NCI-H526 (cell line): Measurements from ENCODE around the gene SLC66A2.
A peak's percentile ranks its signal among the peaks of the same experiment; 100 is the strongest.

Source experiments
- DNase-seq, 2 experiments: peaks; one replicate each; lab custom pipeline; 2025; lab: John Stamatoyannopoulos, UW

Gene SLC66A2

DNA sequence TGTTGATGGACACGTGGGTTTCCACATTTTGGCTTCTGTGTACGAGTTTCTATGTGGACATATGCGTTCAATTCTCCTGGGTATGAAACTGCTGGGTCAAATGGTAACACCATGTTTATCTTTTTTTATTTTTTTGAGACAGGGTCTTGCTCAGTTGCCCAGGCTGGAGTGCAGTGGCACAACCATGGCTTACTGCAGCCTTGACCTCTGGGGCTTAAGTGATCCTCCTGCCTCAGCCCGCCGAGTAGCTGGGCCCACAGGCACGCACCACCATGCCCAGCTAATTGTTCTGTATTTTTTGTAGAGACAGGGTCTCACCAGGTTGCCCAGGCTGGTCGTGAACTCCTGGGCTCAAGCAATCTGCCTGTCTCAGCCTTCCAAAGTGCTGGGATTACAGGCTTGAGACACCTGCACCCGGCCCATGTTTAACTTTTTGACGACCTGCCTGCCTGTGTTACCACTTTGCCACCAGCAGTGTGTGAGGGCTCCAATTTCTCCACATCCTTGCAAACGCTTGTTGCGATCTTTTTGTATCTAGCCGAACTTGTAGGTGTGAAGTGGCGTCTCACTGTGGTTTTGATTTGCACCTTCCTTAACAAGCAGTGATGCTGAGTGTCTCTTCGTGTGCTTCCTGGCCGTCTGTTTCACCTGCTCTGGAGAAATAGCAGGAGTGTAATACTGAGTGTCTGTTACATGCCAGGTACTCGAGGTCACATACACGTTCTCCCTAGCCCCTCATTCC is 19.9 kb upstream of the SLC66A2 start:
- DNase-seq: no peak

DNA sequence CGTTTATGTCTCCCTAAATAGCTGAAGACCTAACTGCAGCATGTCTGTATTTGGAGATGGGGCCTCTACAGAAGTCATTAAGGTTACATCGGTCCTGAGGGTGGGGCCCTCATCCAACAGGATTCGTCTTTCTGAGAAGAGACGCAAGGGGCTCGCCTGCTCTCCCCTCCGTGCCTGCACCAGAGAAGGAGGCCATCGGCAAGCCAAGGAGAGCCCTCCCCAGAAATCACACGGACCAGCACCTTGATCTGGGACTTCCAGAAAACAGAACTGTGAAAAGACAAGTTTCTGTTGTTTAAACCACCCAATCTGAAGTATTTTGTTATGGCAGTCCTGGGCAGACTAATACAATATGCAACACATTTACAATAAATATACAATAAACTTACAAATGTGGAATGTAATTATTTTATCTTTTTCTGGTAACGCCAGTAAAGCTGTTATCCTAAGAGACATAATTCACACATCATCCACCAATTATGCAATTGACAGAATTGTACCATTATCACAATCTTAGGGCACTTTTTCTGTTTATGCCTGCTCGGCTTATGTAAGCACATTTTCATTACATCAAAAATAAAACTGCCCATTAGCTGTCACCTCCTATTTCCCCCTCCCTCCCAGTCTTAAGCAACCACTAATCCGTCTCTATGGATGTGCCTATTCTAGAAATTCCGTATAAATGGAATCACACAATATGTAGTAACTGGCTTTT is 19.1 kb upstream of the SLC66A2 start:
- DNase-seq: no peak

DNA sequence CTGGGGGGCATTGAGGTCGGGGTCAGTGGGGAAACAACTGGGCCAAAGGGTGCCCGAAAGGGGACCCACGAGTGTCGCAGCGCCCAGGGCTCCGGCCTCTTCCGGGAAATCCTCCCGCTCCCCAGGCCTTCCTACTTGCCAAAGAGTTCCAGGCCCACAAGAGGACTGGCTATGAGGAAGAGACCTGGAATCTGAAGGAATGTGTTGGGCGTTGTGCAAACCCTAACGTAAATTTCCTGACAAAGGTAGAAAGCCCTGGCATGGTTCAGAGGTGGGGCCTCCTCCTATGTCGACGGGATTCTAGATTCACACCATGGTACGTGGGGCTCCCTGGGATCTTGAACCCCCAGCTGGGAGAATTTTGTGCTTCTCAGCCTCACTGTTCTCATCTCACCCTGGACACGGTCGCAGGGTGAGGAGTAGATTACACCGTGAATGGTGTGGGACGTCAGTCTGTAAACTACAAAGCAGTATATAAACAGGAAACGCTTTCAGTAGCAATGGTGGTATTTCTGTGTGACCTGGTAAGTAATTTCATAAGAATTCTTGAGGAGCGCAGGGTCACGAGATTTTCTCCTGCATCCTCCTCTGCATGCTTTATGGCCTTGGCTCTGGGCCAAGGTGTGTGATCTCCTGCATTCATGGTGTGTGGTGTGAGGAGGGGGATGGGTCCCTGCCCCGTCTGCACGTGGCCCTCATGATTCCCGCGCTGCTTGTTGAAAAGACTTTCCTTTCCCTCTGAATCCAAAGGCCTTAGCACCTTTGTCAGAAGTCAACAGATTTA is 13.9 kb upstream of the SLC66A2 start:
- DNase-seq: peak; percentile 22 to 70

DNA sequence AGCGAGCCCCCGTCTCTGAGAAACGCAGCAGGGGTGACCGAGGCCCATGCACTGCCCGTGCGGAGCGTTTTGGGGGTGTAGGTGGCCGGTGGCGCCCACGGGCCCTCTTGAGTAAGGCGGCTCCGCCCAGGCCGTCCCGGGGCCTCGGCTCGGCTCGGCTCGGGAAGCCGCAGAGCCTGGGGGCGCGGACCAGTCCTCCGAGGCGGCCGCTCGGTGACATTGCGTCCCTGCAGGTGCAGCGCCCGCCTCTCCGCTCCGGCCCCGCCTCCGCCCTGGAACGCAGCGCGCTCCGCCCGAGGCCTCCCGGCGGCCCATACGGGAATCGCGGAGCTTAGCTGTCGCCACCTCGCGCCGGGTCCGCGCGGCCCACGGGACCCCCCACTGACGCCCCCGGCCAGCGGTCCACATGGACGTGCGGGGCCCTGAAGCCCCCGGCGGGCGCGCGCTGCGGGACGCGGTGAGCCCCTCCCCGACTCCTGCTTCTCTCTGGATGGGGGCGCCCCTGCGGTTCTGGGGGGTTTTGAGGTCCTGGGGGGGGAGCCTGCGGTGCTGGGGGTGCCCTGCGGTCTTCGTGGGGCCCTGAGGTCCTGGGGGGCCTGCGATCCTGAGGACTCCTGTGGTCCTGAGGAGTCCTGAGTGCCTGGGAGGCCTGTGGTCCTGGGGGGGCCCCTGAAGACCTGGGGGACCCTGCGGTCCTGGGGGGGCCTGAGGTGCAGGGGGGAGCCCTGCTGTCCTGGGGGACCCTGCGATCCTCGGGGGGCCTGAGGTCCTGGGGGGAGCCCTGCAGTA is 13.1 kb upstream of the SLC66A2 start, which contains the start of gene HSBP1L1:
Gene HSBP1L1 (plus strand): TSS at position 314 of the 789 bp plus-strand sequence. CDS start 93 bp downstream, at position 407.
- peak; percentile 24 to 87 for DNase-seq

DNA sequence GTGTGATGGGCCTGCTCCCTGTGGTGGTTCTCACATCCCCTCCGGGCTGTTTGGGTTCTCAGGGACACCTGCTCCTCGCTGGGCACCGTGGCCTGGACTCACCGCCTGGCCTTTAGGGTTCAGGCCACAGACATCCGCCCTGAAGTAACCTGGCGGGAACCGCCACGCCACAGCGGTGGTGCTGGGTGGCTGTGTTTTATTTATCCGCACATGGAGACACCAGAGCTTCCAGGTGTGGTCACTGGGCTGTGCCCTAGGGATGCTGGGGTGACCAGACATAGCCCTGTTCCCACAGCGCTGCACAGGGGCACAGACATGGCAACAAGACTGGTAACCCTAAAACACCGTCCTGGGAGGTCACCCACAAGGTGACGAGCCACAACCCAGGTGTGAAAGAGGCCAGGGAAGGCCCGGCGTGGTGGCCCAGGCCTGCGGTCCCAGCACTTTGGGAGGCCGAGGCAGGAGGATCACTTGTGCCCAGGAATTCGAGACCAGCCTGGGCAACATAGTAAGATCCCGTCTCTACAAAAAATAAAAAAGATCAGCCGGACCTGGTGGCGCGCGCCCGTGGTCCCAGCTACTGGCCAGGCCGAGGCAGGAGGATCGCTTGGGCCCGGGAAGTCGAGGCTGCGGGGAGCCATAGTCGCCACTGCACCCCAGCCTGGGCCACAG is 12.3 kb upstream of the SLC66A2 start:
- DNase-seq: no peak

DNA sequence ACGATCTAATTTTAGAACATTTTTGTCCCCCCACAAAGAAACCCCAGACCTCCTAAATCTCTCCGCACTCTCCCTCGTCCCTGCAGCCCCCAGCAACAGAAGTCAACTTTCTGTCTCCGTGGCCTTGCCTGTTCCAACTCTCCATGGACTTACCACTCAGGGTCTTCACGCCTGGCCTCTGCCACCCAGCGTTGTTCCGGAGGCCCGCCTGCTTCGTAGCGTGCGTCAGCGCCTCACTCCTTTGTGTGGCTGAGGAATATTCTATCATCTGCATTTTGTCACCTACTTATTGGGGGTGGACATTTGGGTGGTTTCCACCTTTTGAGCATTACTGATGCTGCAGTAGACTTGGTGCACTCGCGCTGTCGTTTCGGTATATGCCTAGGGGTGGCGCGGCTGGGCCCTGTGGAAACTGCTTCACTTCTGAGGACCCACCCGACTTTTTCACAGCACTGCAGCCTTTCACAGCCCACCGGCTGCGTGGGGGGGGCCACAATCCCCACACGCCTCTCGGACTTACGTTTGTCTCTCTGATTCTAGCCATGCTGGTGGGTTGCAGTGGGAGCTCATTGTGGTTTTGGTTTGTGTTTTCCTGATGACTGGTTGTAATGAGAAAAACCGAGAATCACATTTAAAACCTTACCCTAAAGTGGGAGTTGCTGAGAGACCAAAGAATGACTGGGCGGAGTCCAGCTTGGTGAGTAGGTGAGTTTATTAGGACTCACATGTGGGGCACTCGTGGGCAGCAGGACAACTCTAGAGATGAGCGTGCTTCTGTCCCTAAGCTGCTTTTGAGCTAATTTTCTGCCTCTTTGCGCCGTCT is 11.6 kb upstream of the SLC66A2 start:
- no peak for DNase-seq

DNA sequence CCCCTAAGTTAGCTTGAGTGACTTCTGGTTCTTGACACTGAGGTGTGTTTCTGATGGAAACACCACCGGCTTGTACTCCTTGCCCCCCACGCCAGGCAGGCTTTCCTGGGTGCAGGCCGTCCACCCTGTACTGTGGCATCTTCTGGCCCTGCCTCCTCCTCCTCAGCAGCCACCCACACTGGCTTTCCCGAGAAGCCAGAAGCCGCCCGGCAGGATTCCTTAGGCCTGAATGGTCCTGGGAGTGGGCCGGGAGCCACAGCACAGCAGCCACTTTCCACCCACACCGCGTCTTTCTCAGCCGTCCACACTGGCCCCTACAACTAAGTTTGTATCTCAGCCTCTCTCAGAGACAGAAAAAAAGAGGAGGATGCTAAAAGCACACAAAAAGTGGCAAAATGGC is 10.9 kb upstream of the SLC66A2 start:
- no peak for DNase-seq

DNA sequence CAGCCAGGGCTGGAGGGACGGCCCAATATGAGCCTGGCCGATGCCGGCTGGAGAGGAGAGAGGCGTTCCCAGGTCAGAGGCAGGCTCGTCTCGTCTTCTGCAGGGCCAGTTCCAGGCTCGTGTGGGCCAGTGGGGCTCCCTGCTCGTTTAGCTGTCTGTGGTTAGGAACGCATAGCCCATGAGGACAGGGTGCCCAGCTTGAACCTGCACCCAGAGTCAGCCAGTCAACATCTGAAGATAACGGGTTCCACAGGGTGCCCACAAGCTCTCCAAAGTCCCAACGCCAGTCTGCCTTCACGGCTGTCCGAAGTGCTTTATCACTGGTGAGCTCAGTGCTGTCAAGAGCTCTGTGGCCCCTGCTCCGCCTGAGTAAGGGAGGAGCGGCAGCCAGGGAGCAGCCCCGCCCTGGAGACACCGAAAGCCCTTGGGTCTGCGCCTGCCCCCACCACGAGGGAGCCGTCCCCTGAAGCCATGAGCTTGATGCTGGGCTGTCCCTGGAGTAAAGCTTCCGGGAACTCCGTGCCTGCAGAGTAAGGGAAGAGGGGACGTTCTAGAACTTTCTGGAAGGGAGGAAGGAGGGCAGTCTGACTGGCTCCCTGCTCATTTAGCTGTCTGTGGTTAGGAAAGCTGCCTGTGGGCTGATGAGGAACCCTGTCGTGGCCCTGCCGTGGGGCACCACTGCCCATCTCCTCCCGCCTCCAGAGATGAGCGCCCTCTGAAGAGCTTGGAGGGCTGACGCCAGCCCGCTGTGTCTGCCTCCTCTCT is 10.3 kb upstream of the SLC66A2 start:
- DNase-seq: no peak

DNA sequence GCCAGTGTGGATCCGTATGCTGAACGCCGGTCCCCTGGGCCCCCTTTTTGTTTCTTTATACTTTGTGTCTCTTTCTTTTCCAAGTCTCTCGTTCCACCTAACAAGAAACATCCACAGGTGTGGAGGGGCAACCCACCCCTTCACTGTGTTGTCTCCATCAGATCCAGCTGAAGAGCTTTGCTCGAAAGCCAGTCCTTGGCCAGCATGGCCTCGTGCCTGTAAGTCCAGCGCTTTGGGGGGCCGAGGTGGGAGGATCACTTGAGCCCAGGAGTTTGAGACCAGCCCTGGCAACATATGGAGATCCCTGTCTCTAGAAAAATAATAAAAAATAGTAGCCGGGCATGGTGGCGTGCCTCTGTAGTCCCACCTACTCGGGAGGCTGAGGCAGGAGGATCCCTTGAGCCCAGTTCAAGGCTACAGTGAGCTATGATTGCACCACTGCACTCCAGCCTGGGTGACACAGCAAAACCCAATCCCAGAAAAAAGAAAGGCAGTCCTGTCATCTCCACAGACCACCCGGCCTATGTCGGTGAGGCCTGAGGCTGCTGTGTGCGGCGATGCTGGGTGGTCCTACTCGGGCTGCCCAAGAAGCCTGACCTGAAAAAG is 9.6 kb upstream of the SLC66A2 start:
- no peak for DNase-seq

DNA sequence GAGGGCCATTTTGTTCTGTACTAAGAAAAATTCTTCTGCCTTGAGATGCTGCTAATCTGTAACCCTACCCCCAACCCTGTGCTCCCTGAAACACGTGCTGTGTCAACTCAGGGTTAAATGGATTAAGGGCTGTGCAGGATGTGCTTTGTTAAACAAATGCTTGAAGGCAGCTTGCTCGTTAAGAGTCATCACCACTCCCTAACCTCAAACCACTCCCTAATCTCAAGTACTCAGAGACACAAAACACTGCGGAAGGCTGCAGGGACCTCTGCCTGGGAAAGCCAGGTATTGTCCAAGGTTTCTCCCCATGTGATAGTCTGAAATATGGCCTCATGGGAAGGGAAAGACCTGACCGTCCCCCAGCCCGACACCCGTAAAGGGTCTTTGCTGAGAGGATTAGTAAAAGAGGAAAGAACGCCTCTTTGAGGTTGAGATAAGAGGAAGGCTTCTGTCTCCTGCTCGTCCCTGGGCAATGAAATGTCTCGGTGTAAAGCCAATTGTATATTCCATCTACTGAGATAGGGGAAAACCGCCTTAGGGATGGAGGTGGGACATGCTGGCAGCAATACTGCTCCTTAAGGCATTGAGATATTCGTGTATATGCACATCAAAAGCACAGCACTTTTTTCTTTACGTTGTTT is 8.8 kb upstream of the SLC66A2 start:
- peak; percentile 56 to 86 for DNase-seq

DNA sequence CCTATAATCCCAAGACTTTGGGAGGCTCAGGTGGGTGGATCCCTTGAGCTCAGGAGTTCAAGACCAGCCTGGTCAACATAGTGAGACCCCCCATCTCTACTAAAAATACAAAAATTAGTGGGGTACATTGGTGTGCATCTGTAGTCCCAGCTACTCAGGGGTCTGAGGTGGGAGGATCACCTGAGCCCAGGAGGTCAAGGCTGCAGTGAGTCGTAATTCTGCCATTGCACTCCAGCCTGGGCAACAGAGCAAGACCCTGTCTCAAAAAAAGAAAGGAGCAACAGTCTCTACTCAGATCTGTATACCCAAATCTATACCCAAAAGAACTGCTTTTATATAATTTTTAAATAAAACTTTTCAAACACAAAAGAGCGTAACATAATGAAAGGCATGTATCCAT is 7.5 kb upstream of the SLC66A2 start:
- DNase-seq: no peak

DNA sequence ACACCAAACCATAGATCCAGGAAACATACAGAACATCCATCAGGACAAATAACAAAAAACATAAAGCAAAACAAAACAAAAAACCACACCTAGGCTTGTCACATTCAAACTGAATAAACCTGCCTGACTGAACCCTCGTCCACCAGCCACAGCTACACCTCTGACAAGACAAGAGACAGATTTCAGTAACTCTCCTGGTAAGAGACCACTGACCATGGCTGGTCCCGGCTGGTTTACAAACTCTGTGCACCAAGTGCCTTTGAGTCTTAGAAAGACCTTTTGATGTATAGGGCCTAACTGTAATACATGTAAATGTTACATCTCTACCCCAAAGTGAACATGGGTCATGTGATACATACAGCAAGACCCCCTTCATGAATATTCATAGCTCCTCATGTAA is 4.8 kb upstream of the SLC66A2 start:
- no peak for DNase-seq

DNA sequence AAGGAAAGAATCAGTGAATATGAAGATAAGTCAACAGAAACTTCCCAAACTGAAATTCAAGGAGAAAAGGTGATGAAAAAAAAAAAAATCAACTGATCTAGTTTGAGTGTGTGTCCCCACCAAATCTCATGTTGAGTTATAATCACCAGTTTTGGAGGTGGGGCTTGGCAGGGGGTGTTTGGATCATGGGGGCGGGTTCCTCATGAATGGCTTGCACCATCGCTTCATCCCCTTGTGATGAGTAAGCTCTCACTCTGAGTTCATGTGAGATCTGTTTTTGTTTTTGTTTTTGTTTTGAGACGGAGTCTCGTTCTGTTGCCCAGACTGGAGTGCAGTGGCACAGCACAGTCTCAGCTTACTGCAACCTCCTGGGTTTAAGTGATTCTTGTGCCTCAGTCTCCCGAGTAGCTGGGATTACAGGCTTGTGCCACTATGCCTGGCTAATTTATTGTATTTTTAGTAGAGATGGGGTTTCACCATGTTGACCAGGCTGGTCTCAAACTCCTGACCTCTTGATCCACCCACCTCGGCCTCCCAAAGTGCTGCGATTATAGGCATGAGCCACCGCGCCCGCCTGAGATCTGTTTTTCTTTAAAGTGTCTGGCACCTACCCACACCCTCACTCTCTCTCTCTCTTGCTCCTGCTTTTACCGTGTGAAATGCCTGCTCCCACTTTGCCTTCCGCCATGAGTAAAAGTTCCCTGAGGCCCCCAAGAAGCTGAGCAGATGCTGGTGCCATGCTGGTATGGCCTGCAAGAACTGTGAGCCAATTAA is 4.0 kb upstream of the SLC66A2 start:
- DNase-seq: no peak

DNA sequence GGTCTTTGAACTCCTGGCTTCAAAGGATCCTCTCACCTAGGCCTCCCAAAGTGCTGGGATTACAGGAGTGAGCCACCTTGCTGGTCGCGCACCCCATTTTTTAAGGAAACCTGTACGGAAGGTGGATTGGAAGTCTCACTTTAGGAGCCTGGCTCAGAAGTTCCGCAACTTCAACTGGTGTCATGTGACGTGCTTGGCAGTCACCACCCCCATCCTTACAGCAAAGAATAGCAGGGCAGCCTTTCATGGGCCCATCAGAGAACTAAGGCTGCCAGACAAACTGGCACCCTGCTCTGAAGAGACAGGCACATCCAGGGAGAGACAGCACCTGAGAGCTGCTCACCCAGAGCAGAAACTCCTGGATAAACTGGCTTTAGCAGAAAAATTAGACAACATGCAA is 3.3 kb upstream of the SLC66A2 start:
- peak in 1 of 2 experiments; percentile 32 for DNase-seq

DNA sequence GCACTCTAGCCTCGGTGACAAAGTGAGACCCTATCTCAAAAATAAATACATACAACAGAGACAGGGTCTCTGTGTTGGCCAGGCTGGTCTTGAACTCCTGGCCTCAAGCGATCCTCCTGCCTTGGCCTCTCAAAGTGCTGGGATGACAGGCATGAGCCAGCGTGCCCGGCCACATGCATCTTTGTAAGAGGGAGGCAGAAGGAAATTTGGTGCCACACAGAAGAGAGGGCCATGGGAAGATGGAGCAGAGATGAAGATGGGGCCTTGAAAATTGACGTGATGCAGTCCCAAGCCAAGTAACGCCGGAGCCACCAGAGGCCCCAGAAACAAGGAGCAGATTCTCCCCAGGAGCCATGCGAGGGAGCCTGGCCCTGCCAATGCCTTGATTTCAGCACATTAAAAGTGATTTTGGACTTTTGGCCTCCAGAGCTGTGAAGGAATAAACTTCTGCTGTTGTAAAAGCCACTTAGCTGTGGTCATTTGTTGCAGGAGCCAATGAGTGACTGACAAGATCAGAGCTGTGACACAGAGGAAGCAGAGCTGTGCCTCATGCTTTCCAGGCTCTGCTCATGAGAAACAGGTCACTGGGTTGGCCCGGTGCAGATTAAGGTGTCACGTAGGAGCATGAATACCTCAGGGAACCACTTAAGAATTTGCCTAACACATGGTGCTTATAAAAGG is 2.7 kb upstream of the SLC66A2 start:
- peak; percentile 81 to 85 for DNase-seq

DNA sequence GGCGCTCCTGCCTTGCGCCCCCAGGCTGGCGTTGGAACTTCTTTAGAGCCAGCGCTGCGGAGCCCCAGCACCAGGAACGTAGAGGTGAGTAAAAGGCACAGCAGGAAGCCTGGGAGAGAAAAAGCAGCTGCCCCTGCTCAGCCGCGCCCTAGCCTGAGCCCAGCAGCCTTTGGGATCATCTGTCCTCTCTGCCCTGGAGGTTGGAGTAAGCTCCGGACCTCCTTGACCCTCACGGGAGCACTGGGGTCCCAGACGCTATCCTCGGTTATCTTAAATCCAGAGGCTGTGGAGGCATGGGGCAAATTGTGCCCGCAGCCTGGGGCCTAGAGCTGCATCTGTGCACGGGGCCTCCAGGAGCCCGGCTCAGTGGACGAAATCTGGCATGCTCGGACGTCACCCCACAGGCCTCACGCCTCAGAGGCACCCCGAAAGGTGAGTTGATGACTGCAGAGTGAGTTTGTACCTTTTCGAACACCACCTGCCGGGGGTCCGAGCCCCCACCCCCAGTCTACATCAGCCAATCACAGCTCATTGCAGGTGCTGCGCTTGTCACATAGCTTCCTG is 1.6 kb upstream of the SLC66A2 start:
- peak in 1 of 2 experiments; percentile 39 for DNase-seq

DNA sequence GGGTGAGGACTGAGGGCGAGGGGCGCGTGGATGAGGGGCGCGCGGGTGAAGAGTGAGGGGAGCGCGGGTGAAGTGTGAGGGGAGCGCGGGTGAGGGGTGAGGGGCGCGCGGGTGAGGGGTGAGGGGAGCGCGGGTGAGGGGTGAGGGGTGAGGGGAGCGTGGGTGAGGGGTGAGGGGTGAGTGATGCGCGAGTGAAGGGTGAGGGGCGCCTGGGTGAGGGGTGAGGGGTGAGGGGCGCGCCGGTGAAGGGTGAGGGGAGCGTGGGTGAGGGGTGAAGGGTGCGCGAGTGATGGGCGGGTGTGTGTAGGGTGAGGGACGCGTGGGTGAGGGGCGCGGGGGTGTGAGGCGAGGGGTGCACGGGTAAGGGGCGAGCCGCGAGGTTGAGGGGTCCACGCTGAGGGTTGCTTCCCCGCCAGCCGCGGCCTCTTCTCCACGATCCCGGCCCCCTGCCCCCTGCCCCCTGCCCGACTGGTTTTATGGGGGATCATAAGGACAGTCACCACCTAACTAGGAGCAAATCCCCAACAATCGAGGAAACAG is 1.1 kb upstream of the SLC66A2 start:
- no peak for DNase-seq
